Measurements from ENCODE around the gene GIMAP2.
A peak's percentile ranks its signal among the peaks of the same experiment; 100 is the strongest.

GIMAP2 gene

DNA sequence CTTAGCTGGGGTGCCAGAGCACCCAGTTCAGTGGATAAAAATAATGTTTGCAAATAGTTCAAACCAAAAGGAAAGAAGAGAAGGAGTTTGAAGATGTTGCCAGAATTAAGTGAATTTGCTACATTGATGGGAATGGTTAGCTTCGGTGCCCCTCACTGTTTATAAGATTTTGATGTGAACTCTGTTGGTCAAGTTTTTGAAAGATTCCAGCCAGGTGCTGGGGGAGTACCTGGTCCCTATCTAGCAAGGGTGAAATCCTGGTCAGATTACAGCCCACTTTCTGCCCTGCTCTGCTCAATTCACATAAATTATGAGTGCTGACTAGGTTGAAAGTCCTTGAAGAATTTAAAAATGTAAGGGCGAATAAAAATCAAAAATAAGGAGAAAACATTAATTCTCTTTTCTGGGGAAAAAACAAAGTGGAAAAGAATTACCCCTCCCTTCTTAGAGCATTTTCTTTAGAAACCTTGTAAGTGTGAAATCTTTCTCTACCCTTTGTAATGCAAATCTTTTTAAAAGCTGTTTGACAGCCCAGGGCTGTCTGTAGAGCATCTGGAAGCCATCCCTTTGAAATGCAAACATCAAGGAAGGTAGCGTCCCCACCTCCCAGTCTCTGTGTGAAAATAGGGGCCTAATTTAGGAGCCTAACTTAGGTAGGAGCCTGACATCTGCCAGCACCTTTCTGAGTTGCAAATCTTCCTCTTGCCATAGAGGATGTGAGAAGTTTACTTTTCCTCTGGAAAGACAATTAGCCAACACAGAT is 50.3 kb downstream of the GIMAP2 start:
- H3K27me3 ChIP-seq (ENCODE audit: insufficient read depth, insufficient read length) = peaks cover 97% of the 10 kb centered on the region
- H3K36me3 ChIP-seq (ENCODE audit: insufficient read depth, insufficient read length, low read length) = no peaks in the 10 kb centered on the region
- DNase-seq (ENCODE audit: low read depth, low spot score) = peak; percentile 83
- H3K9me3 ChIP-seq (ENCODE audit: insufficient read depth, low read length) = peaks cover 18% of the 10 kb centered on the region; the same call in 1 of the 2 replicates
- no peak overlapping the region for H3K9ac ChIP-seq (ENCODE audit: insufficient read length, low read depth)
- H3K4me1 ChIP-seq (ENCODE audit: insufficient read depth, insufficient read length) = no peaks in the 10 kb centered on the region
- no peak overlapping the region for H3K4me3 ChIP-seq (ENCODE audit: insufficient read length, low read depth)
- TF ChIP-seq SUZ12 (IDR thresholded peaks at IDR 0.05; ENCODE audit: extremely low read depth, insufficient read depth, insufficient read length) = no peak
- TF ChIP-seq ZNF274 (IDR thresholded peaks at IDR 0.05; ENCODE audit: low read depth, low read length) = no peak
- no peak for TF ChIP-seq YY1 (IDR thresholded peaks at IDR 0.05; ENCODE audit: insufficient read depth, insufficient read length)

DNA sequence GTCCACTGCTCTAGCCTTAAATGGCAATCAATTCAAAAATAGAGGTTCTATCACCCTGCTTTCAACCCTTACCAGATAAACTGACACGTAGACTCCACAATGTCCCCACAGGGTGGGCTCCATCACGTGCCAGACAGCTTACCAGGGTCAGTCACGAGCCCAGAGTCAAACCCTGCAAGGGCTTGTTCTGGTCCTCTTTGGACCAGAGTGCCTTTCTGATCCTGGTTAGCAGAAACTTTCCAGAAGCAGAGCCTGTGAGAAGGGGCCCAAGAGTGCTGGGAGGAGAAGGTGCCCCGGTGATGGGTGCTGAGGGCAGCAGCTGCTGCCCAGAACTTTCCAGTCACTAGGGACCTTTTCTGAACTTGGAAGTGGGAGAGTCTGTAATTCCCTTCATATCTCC is 51.4 kb downstream of the GIMAP2 start:
- Histone ChIP-seq H3K9me3 (ENCODE audit: insufficient read depth, low read length) (peaks cover 18% of the 10 kb centered on the region; the same call in 1 of the 2 replicates), H3K4me1 (ENCODE audit: insufficient read depth, insufficient read length) (no peaks in the 10 kb centered on the region), H3K36me3 (ENCODE audit: insufficient read depth, insufficient read length, low read length) (no peaks in the 10 kb centered on the region), H3K27me3 (ENCODE audit: insufficient read depth, insufficient read length) (peaks cover 97% of the 10 kb centered on the region), H3K9ac (ENCODE audit: insufficient read length, low read depth) (no peak overlapping the region), H3K4me3 (ENCODE audit: insufficient read length, low read depth) (no peak overlapping the region)
- DNase-seq (ENCODE audit: low read depth, low spot score) = no peak
- TF ChIP-seq SUZ12 (IDR thresholded peaks at IDR 0.05; ENCODE audit: extremely low read depth, insufficient read depth, insufficient read length) = no peak
- TF ChIP-seq ZNF274 (IDR thresholded peaks at IDR 0.05; ENCODE audit: low read depth, low read length) = no peak
- no peak for TF ChIP-seq YY1 (IDR thresholded peaks at IDR 0.05; ENCODE audit: insufficient read depth, insufficient read length)

- Histone ChIP-seq H3K4me3 (ENCODE audit: insufficient read length, low read depth) (no peak within 1 kb of the TSS), H3K36me3 (ENCODE audit: insufficient read depth, insufficient read length, low read length) (no peaks in the 10 kb centered on the region), H3K27me3 (ENCODE audit: insufficient read depth, insufficient read length) (peaks cover 97% of the 10 kb centered on the region), H3K9me3 (ENCODE audit: insufficient read depth, low read length) (peaks cover 20% of the 10 kb centered on the region; the same call in 1 of the 2 replicates), H3K4me1 (ENCODE audit: insufficient read depth, insufficient read length) (no peaks in the 10 kb centered on the region), H3K9ac (ENCODE audit: insufficient read length, low read depth) (no peak within 1 kb of the TSS)
- TF ChIP-seq YY1 (IDR thresholded peaks at IDR 0.05; ENCODE audit: insufficient read depth, insufficient read length) = no peak
- no peak for TF ChIP-seq SUZ12 (IDR thresholded peaks at IDR 0.05; ENCODE audit: extremely low read depth, insufficient read depth, insufficient read length)
- TF ChIP-seq ZNF274 (IDR thresholded peaks at IDR 0.05; ENCODE audit: low read depth, low read length) = no peak
- DNase-seq (ENCODE audit: low read depth, low spot score) = no peak
These were observed 52.0 kb downstream of the GIMAP2 start, which contains the start of gene GIMAP5 for GRCh38 chr7:150737265-150738055. Gene GIMAP5, plus strand, starts transcription at chr7:150737418. Its CDS starts 3,467 bp downstream, at chr7:150740885.

DNA sequence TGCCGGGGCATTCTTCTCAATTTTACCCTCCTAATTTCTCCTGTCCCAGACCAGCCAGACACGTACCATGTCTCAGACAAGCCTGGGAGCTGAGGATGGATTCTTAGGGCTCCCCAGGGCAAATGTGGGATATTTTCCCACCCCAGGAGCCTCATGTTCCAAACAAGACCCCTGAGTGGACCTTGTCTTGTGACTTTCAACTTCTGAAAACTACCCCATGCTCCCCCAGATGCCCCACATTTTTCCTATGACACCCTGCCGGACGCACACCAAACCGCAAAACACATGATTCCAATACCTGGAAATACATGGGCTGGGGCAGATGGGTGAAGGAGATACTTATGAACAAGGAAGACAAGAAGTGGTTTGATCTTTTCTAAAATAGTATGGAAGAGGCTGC is 52.6 kb downstream of the GIMAP2 start:
- TF ChIP-seq YY1 (IDR thresholded peaks at IDR 0.05; ENCODE audit: insufficient read depth, insufficient read length) = no peak
- TF ChIP-seq ZNF274 (IDR thresholded peaks at IDR 0.05; ENCODE audit: low read depth, low read length) = no peak
- TF ChIP-seq SUZ12 (IDR thresholded peaks at IDR 0.05; ENCODE audit: extremely low read depth, insufficient read depth, insufficient read length) = no peak
- Histone ChIP-seq H3K9ac (ENCODE audit: insufficient read length, low read depth) (no peak overlapping the region), H3K4me1 (ENCODE audit: insufficient read depth, insufficient read length) (no peaks in the 10 kb centered on the region), H3K36me3 (ENCODE audit: insufficient read depth, insufficient read length, low read length) (no peaks in the 10 kb centered on the region), H3K4me3 (ENCODE audit: insufficient read length, low read depth) (no peak overlapping the region), H3K9me3 (ENCODE audit: insufficient read depth, low read length) (peaks cover 22% of the 10 kb centered on the region; the same call in 1 of the 2 replicates), H3K27me3 (ENCODE audit: insufficient read depth, insufficient read length) (peaks cover 97% of the 10 kb centered on the region)
- DNase-seq (ENCODE audit: low read depth, low spot score) = no peak

- Histone ChIP-seq H3K4me1 (ENCODE audit: insufficient read depth, insufficient read length) (no peaks in the 10 kb centered on the region), H3K9me3 (ENCODE audit: insufficient read depth, low read length) (peaks cover 21% of the 10 kb centered on the region; the same call in 1 of the 2 replicates), H3K36me3 (ENCODE audit: insufficient read depth, insufficient read length, low read length) (no peaks in the 10 kb centered on the region), H3K4me3 (ENCODE audit: insufficient read length, low read depth) (no peak overlapping the region), H3K27me3 (ENCODE audit: insufficient read depth, insufficient read length) (peaks cover 97% of the 10 kb centered on the region), H3K9ac (ENCODE audit: insufficient read length, low read depth) (no peak overlapping the region)
- TF ChIP-seq SUZ12 (IDR thresholded peaks at IDR 0.05; ENCODE audit: extremely low read depth, insufficient read depth, insufficient read length) (no peak), YY1 (IDR thresholded peaks at IDR 0.05; ENCODE audit: insufficient read depth, insufficient read length) (no peak), ZNF274 (IDR thresholded peaks at IDR 0.05; ENCODE audit: low read depth, low read length) (no peak)
- no peak for DNase-seq (ENCODE audit: low read depth, low spot score)
These were observed 53.1 kb downstream of the GIMAP2 start for GRCh38 chr7:150738591-150739001.

DNA sequence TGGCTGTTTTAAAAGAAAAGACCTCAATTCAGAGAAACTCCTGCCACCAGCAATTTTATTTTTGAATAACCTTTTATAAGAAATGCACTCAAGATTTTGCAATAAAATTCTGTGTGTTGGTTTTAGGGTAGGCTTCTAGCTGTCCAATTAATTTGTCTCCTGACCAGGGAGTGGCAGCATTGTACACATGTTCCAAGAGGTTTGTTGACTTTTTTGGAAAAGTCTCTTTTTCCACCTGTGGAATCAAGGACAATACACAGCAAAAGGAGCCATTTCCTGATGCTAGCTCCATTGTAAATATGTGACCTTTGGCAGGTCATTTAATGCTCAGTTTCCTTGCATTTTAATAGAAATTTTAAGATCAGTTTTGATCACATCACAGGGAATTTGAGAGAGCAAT is 53.5 kb downstream of the GIMAP2 start:
- Histone ChIP-seq H3K9ac (ENCODE audit: insufficient read length, low read depth) (no peak overlapping the region), H3K4me3 (ENCODE audit: insufficient read length, low read depth) (no peak overlapping the region), H3K9me3 (ENCODE audit: insufficient read depth, low read length) (peaks cover 16% of the 10 kb centered on the region; the same call in 1 of the 2 replicates), H3K36me3 (ENCODE audit: insufficient read depth, insufficient read length, low read length) (no peaks in the 10 kb centered on the region), H3K4me1 (ENCODE audit: insufficient read depth, insufficient read length) (no peaks in the 10 kb centered on the region), H3K27me3 (ENCODE audit: insufficient read depth, insufficient read length) (peaks cover 97% of the 10 kb centered on the region)
- no peak for DNase-seq (ENCODE audit: low read depth, low spot score)
- TF ChIP-seq YY1 (IDR thresholded peaks at IDR 0.05; ENCODE audit: insufficient read depth, insufficient read length) (no peak), SUZ12 (IDR thresholded peaks at IDR 0.05; ENCODE audit: extremely low read depth, insufficient read depth, insufficient read length) (no peak), ZNF274 (IDR thresholded peaks at IDR 0.05; ENCODE audit: low read depth, low read length) (no peak)

- no peak for DNase-seq (ENCODE audit: low read depth, low spot score)
- no peak overlapping the region for H3K4me3 ChIP-seq (ENCODE audit: insufficient read length, low read depth)
- no peak for TF ChIP-seq SUZ12 (IDR thresholded peaks at IDR 0.05; ENCODE audit: extremely low read depth, insufficient read depth, insufficient read length)
- TF ChIP-seq ZNF274 (IDR thresholded peaks at IDR 0.05; ENCODE audit: low read depth, low read length) = no peak
- no peak for TF ChIP-seq YY1 (IDR thresholded peaks at IDR 0.05; ENCODE audit: insufficient read depth, insufficient read length)
- H3K9me3 ChIP-seq (ENCODE audit: insufficient read depth, low read length) = peaks cover 6% of the 10 kb centered on the region; the same call in 1 of the 2 replicates
- no peak overlapping the region for H3K9ac ChIP-seq (ENCODE audit: insufficient read length, low read depth)
- no peaks in the 10 kb centered on the region for H3K36me3 ChIP-seq (ENCODE audit: insufficient read depth, insufficient read length, low read length)
- H3K4me1 ChIP-seq (ENCODE audit: insufficient read depth, insufficient read length) = no peaks in the 10 kb centered on the region
- peaks cover 97% of the 10 kb centered on the region for H3K27me3 ChIP-seq (ENCODE audit: insufficient read depth, insufficient read length)
These were observed 54.5 kb downstream of the GIMAP2 start for GRCh38 chr7:150740053-150740452.

Data from NT2/D1 (cell line).